Stimulated activated CD8-positive, alpha-beta memory T cell treated with anti-CD3 and anti-CD28 coated beads, Interleukin-2, amount 100 ng/mL, for 1 hour (primary cell): Measurements from ENCODE around the gene TESK2.
"Not testable (repeated sequence)": the region's sequence is repeated elsewhere in the genome, so short reads cannot be mapped to it uniquely, and the experiment has no call there.

Experiments
- DNase-seq, 2 donors: peaks; one replicate each; pipeline ENCODE4 v3.0.0-alpha.2; 2020; ENCODE audit warnings: low read depth in 2 of 2

Gene TESK2

DNA sequence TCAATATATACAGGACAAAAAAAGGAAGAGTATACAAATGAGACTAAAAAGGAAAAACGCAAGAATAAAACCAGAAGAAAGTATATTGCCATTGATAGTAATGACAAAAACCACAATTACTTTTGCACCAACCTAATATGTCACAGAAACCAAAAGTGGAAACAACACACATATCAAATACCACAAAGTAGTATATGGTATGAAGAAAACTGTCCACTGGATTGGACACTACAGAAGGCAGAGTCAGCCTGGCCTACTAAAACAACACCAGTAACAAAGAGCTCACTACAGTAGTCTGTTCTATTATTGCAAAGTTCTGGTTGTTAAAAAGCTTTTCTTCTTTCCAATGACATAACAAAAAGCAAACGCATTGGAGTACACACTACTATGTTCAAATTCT is 17.7 kb downstream of the TESK2 start:
- DNase-seq, result no peak

DNA sequence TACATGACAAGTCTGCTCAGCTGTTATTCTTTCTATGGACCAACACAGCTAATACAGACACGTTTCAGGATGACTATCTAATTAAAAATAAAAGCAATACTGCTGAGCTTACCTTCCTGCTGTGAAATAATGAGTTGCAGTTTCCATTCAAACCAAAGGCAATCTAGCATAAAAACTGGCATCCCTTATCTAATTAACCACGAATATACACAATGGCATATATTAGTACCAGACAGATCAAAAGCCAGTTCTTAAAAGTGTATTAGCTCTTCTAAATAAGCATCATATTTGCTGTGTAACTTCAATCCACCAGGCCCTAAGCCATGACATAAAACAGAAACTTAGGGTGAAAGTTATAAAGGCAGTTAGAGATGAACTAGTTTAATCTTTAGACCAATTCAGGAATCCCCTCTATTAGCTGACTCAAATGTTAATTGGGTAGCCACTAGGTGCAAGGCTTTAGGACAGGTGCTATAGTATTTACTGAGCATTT is 20.6 kb downstream of the TESK2 start:
- DNase-seq, result no peak

GRCh38 chr1:45467353-45467752 is 23.6 kb downstream of the TESK2 start:
- not testable (repeated sequence) for DNase-seq

DNA sequence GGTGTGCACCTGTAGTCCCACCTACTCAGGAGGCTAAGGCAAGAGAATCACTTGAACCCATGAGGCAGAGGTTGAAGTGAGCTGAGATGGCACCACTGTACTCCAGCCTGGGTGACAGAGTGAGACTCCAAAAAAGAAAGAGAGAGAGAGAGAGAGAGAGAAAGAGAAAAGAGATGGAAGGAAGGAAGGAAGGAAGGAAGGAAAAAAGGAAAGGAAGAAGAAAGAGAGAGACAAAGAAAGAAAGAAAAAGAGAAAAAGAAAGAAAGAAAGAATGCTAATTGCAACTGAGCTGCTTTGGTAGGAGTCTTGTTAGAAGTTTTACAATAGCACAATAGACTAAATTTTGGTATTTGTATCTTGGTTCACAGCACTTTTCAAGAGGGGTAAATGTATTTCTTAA is 25.7 kb downstream of the TESK2 start:
- DNase-seq, result no peak

- no peak for DNase-seq
These were observed 32.1 kb downstream of the TESK2 start for GRCh38 chr1:45458894-45459293.

DNA sequence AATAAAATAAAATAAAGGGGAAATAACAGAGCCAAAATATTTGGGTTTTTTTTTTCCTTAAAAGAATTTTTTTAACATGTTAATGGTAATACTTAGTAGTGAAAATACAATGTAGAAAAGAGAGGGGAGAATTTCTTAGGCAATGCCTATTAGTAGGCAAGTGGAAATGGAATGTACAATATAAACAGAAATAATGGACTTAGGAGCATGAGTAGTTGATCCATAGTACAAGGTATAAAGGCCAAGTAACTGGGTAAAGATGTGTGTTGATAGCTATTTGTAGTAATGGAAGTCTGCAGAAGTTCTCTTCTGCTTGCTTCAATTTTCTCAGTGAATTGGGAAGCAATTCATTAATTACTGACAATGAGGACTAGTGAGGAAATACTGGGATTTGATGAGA is 34.4 kb downstream of the TESK2 start:
- no peak for DNase-seq

- DNase-seq, result no peak
These were observed 35.8 kb downstream of the TESK2 start for GRCh38 chr1:45455162-45455561.

- DNase-seq, result no peak
These were observed 36.5 kb downstream of the TESK2 start for GRCh38 chr1:45454464-45454863.

DNA sequence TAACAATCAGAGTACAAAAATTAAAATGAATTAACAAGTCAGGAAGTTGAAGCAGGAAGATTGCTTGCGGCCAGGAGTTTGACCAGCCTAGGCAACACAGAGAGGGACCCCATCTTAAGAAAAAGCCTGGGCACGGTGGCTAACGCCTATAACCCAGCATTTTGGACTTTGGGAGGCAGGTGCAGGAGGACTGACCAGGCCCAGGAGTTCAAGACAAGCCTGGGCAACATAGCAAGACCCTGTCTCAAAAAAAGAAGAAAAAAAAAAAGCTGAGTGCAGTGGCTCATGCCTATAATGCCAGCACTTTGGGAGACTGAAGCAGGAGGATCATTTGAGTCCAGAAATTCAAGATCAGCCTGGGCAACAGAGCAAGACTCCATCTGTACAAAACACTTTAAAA is 38.5 kb downstream of the TESK2 start:
- DNase-seq, result no peak

- no peak for DNase-seq
These were observed 42.6 kb downstream of the TESK2 start for GRCh38 chr1:45448357-45448756.

DNA sequence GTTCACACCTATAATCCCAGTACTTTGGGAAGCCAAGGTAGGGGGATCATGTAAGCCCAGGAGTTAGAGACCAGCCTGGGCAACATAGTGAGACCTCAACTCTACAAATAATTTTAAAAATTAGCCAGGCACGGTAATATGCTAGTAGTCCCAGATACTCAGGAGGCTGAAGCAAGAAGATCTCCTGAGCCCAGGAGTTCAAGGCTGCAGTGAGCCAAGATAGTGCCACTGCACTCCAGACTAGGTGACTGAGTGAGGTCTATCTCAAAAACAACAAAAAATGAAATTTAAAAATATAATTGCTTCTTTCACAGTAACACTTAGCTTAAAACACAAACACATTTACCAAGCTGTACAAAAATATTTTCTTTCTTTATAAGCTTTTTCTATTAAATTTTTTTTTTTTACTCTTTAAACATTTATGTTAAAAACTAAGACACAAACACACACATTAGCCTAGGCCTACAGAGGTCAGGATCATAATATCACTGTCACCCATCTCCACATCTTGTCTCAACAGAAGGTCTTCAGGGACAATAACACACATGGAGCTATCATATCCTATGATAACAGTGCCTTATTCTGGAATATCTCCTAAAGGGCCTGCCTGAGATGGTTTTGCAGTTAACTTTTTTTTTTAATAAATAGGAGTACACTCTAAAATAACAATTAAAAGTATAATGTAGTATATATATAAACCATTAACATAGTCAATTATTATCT is 43.9 kb downstream of the TESK2 start:
- DNase-seq, result no peak

- DNase-seq, result no peak
These were observed 44.4 kb downstream of the TESK2 start for GRCh38 chr1:45446530-45446929.

- no peak for DNase-seq
These were observed 46.3 kb downstream of the TESK2 start for GRCh38 chr1:45444609-45445131.

DNA sequence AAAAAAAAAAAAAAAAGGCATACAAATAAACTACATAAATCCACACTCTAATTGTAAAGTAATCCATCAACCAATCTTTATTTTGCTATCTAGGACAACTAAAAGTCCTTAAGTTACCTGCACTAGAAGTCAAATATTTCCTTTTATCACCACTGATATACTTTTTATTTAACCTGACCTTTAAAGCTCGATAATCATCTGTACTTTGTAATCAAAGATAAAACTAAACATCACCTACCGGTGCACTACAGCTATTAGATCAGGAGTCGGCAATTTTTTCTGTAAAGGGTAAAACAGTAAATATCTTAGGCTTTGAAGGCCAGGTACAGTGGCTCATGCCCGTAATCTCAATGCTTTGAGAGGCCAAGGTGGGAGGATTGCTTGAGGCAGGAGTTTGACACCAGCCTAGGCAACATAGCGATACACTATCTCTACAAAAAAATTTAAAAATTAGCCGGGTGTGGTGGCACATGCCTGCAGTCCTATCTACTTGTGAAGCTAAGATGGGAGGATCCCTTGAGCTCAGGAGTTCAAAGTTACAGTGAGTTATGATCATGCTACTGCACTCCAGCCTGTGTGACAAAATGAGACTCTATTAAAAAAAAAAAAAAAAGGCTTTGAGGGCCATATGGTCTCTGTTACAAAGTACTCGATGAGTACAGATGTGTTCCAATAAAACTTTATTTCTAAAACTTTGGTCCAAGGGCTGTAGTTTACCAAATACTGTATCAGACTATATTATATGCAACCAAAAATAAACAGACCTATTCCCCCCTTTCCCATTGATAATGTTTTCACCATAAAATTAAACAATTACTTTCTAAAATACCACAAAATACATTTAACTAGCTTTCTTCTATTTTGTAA is 47.1 kb downstream of the TESK2 start:
- no peak for DNase-seq

- no peak for DNase-seq
These were observed 48.7 kb downstream of the TESK2 start for GRCh38 chr1:45442272-45442671.

DNA sequence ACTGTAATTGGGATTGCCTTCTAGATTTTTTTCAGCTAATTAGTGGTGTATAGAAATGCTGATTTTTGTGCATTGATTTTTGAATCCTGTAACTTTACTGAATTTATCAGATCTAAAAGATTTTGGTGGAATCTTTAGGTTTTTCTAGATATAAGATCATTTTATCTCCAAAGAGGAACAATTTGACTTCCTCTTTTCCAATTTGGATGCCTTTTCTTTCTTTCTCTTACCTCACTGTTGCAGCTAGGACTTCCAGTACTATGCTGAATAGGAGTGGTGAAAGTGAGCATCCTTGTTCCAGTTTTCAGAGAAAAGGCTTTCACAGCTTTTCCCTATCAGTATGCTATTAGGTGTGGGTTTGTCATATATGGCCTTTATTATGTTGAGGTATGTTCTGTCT is 53.6 kb downstream of the TESK2 start:
- DNase-seq, result no peak

GRCh38 chr1:45430490-45430889 is 60.5 kb downstream of the TESK2 start:
- DNase-seq, result no peak

DNA sequence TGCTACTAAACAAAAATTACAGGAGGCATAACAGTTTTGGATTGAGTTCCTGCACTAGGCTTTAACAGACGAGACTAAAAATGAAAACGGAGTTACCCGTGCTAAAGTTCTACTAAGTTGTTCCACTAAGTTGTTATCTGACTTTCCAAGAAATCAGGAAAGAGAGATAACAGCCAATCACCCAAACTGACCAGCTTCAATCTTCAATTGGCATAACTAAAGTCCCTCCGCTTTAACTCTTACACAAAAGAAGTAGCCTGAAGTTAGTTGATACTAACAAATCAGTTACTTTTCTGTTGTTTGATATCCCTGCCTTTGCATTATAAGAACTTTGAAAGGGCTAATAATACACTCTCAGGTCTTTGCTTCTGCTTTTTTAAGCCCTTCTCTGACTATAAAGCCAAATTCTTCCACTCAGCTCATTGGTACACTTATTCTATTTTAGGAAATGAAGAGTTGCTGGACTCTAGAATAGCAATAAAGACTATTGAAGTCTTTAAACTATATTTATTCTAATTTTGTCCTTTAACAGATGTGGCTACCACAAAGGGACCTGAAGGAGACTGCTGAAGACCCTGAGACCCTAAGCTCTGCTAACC is 61.3 kb downstream of the TESK2 start:
- no peak for DNase-seq

- no peak for DNase-seq
These were observed 66.9 kb downstream of the TESK2 start for GRCh38 chr1:45423906-45424678.

DNA sequence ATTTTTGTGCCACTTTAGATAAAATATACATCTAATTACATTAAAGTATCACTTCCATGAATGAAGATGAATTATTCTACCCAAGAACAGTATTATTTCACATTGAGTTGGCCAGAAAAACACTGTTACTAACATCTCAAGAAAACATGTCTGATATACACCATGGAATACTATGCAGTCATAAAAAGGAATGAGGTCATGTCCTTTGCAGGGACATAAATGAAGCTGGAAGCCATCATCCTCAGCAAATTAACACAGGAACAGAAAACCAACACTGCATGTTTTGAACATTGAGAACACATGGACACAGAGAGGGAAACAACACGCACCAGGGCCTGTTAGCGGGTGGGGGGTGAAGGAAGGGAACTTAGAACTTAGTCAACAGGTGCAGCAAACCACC is 69.0 kb downstream of the TESK2 start:
- DNase-seq, result no peak

DNA sequence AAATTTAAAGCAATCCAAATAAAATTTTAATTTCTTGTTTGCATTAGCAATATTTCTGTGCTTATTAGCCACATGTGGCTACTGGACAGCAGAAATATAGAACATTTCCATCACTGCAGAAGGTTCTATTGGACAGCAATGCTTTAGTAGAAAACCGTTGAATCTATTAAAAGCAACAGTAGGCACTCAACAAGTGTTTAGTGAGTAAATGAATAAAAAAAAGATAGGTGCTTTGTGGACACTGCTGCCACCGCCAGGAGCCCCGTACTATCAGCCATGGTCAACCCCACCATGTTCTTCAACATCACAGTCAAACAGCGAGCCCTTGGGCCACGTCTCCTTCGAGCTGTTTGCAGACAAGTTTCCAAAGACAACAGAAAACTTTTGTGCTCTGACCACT is 76.2 kb downstream of the TESK2 start:
- no peak for DNase-seq

DNA sequence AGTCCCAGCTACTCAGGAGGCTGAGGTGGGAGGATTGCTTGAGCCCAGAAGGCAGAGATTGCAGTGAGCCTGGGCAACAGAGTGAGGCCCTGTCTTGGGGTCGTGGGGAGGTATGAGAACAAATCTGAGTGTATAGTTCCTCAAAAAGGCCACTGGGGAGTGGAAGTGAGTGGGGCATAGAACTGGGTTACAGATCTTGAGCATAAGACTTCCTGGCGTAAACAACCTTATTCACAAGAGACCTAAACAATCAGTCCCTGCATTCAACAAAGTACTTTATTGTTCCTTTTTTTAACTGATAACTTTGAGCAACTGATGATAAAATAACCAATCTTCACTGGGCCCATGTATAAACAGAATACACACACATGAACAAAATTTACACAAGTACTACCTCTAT is 78.1 kb downstream of the TESK2 start:
- DNase-seq, result no peak
